MCF 10A (cell line): ENCODE measurements around the gene ZMYM4. TPM values are rescaled to one million over a fixed set of nuclear protein-coding genes. Genes with fewer than 3 reads are reported as not detected.

Experiments used
- BruUV-seq: library from RNA; stranded (reverse); fragments of 400-500 nt; replicated peaks from 2 replicates; lab custom pipeline; 2021; lab: Mats Ljungman, UMichigan
- CTCF ChIA-PET: fragments of 300-600 bp; sonication (Branson Sonifier 250); formaldehyde crosslinking; extraction: SDS; loops from one replicate; lab custom pipeline; 2021; ENCODE audit warnings: antibody characterized with exemption, inconsistent platforms; lab: Yijun Ruan, JAX
- POLR2A ChIA-PET: fragments of 300-600, 350-650 bp; sonication (Branson Sonifier 250); formaldehyde crosslinking; extraction: SDS; loops from one replicate; lab custom pipeline; 2020; ENCODE audit warnings: antibody characterized with exemption, inconsistent platforms; lab: Yijun Ruan, JAX
- DNase-seq: peaks from one replicate; pipeline ENCODE4 v3.0.0-alpha.2; 2018; ENCODE audit not compliant: unreplicated experiment
- H3K27ac Mint-ChIP-seq: one replicate; pipeline ENCODE4 v1.8.0; 2022; ENCODE audit warnings: mild to moderate bottlenecking, low read depth, mixed read lengths; ENCODE audit not compliant: unreplicated experiment
- H3K27me3 Mint-ChIP-seq: one replicate; pipeline ENCODE4 v1.8.0; 2022; ENCODE audit warnings: mixed read lengths; ENCODE audit not compliant: insufficient read depth, unreplicated experiment
- H3K36me3 Mint-ChIP-seq: one replicate; pipeline ENCODE4 v1.8.0; 2022; ENCODE audit warnings: mild to moderate bottlenecking, moderate library complexity, mixed read lengths; ENCODE audit not compliant: insufficient read depth, unreplicated experiment
- H3K4me1 Mint-ChIP-seq: one replicate; pipeline ENCODE4 v1.8.0; 2022; ENCODE audit warnings: mixed read lengths; ENCODE audit not compliant: insufficient read depth, unreplicated experiment
- H3K4me3 Mint-ChIP-seq: one replicate; pipeline ENCODE4 v1.8.0; 2022; ENCODE audit warnings: mild to moderate bottlenecking, moderate library complexity, mixed read lengths; ENCODE audit not compliant: unreplicated experiment
- H3K9me3 Mint-ChIP-seq: one replicate; pipeline ENCODE4 v1.8.0; 2022; ENCODE audit warnings: mixed read lengths; ENCODE audit not compliant: unreplicated experiment
- CTCF ChIP-seq: fragments of 200-600 bp; IDR thresholded peaks from one replicate; pipeline ENCODE4 v1.8.0; 2022; ENCODE audit warnings: antibody characterized with exemption, mild to moderate bottlenecking; ENCODE audit not compliant: unreplicated experiment
- intact Hi-C: fragments of 100-400 bp; cut with micrococcal nuclease; formaldehyde crosslinking; loops from 2 replicates; pipeline ENCODE4 v1.14.1; 2022
- total RNA-seq: library from RNA; stranded (reverse); gene quantifications from 2 replicates; pipeline ENCODE4 v1.2.3, GENCODE V29; 2022

Gene ZMYM4
- total RNA-seq, 1 experiment from 2014 or later: 62.0 TPM

GRCh38 chr1:35287807-35288640, 19.5 kb downstream of the ZMYM4 start:
- TF ChIP-seq CTCF: no peak
- POLR2A ChIA-PET: interaction anchor here (0.6 to 1.4 kb wide), 4 partner anchors 9 to 161 kb away, joined by 3 to 5 read pairs (median 4); partner anchors contain the start of gene ZMYM4
- H3K9me3 Mint-ChIP-seq: no peaks in the 10 kb centered on the region
- peaks cover 23% of the 10 kb centered on the region for H3K4me1 Mint-ChIP-seq
- H3K27ac Mint-ChIP-seq: peak overlapping the region; percentile 26
- DNase-seq: peak; percentile 28
- intact Hi-C loops: no loop called here
- CTCF ChIA-PET: interaction anchor here (0.7 to 2.9 kb wide), 2 partner anchors 12 to 86 kb away, joined by 3 to 9 read pairs; no protein-coding TSS in a partner anchor
- no peaks in the 10 kb centered on the region for H3K27me3 Mint-ChIP-seq
- peaks cover 21% of the 10 kb centered on the region for H3K36me3 Mint-ChIP-seq
- no peak overlapping the region for H3K4me3 Mint-ChIP-seq
- BruUV-seq: no TSS peak

- intact Hi-C loops: no loop called here
- no peaks in the 10 kb centered on the region for H3K9me3 Mint-ChIP-seq
- DNase-seq: no peak
- H3K4me3 Mint-ChIP-seq: no peak overlapping the region
- ChIA-PET CTCF (interaction anchor here (0.6 to 2.9 kb wide), 3 partner anchors 16 to 95 kb away, joined by 3 to 9 read pairs (median 5); no protein-coding TSS in a partner anchor), POLR2A (interaction anchor here (0.6 to 1.4 kb wide), 5 partner anchors 9 to 160 kb away, joined by 3 to 5 read pairs (median 3); partner anchors contain the start of gene ZMYM4)
- TF ChIP-seq CTCF: no peak
- no TSS peak for BruUV-seq
- peaks cover 24% of the 10 kb centered on the region for H3K36me3 Mint-ChIP-seq
- H3K27me3 Mint-ChIP-seq: no peaks in the 10 kb centered on the region
- H3K4me1 Mint-ChIP-seq: peaks cover 23% of the 10 kb centered on the region
- peak overlapping the region; percentile 26 for H3K27ac Mint-ChIP-seq
Observed at GRCh38 chr1:35288761-35289160, 20.3 kb downstream of the ZMYM4 start.

GRCh38 chr1:35290452-35290851, 21.9 kb downstream of the ZMYM4 start:
- POLR2A ChIA-PET: interaction anchor here (0.7 to 1.4 kb wide), 2 partner anchors 27 to 97 kb away, joined by 4 read pairs; partner anchors contain the start of gene SFPQ
- no peak overlapping the region for H3K27ac Mint-ChIP-seq
- H3K9me3 Mint-ChIP-seq: no peaks in the 10 kb centered on the region
- CTCF ChIA-PET: interaction anchor here (0.6 to 2.9 kb wide), 3 partner anchors 27 to 245 kb away, joined by 3 to 9 read pairs (median 3); no protein-coding TSS in a partner anchor
- H3K4me1 Mint-ChIP-seq: peaks cover 23% of the 10 kb centered on the region
- DNase-seq: no peak
- H3K4me3 Mint-ChIP-seq: no peak overlapping the region
- intact Hi-C loops: no loop called here
- no TSS peak for BruUV-seq
- no peaks in the 10 kb centered on the region for H3K27me3 Mint-ChIP-seq
- no peak for TF ChIP-seq CTCF
- H3K36me3 Mint-ChIP-seq: peaks cover 18% of the 10 kb centered on the region

GRCh38 chr1:35294809-35295208, 26.3 kb downstream of the ZMYM4 start:
- TF ChIP-seq CTCF: no peak
- Mint-ChIP-seq H3K9me3 (no peaks in the 10 kb centered on the region), H3K4me3 (no peak overlapping the region), H3K27ac (no peak overlapping the region), H3K4me1 (peaks cover 10% of the 10 kb centered on the region), H3K27me3 (no peaks in the 10 kb centered on the region), H3K36me3 (peaks cover 39% of the 10 kb centered on the region)
- intact Hi-C loops: no loop called here
- CTCF ChIA-PET: no interaction called here
- DNase-seq: no peak
- BruUV-seq: no TSS peak
- POLR2A ChIA-PET: no interaction called here
